Subcutaneous adipose tissue (tissue), 4 donors: ENCODE measurements around the gene LMOD2. TPM values are rescaled to one million over a fixed set of nuclear protein-coding genes. Genes with fewer than 3 reads are reported as not detected.

Source experiments
- CTCF ChIP-seq: fragments of 450-650 bp; IDR thresholded peaks from one replicate; pipeline ENCODE4 v1.5.1; 2016; ENCODE audit warnings: low read depth, mild to moderate bottlenecking, control low read depth, antibody characterized with exemption, moderate library complexity
- total RNA-seq, 4 donors: library from RNA; depleted of rRNA; stranded (reverse); fragments of >200 nt; gene quantifications; one replicate each; pipeline ENCODE4 v1.1.0, GENCODE V29; 2016

Gene LMOD2
- total RNA-seq, 4 donors from 2014 or later: not detected

GRCh38 chr7:123673752-123674398, 18.2 kb downstream of the LMOD2 start:
- no peak for TF ChIP-seq CTCF

GRCh38 chr7:123674399-123675180, 18.9 kb downstream of the LMOD2 start:
- TF ChIP-seq CTCF: no peak

GRCh38 chr7:123675181-123675473, 19.5 kb downstream of the LMOD2 start:
- TF ChIP-seq CTCF: no peak

DNA sequence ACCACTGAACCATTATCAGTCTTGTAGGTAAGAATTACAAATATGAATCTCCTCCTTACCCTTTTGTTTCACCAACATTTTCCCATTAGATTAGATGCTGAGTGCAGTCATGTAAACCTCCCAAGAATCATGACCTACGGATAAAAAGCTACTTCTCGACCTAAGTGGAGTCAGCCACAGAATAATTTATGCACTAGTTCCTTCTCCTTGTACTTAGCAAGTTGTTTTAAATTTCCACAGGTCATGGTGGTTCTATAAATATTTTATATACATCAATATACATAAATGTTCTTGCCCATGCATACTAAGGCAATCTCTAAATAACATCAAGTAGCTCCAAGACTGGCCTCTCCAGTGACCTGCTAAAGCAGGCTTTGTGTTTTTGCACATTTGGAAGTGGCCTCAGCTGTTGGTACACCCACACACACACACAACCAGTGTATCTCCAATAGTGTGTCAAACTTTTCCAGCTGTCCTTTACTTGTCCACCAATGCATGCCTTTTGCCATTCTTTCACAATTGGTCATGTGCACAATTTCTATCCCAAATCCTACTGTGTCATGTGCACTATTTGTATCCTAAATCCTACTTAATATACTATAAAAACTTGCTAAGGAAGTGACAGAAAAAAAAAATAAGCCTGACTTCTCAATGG, 21.5 kb downstream of the LMOD2 start:
- no peak for TF ChIP-seq CTCF

DNA sequence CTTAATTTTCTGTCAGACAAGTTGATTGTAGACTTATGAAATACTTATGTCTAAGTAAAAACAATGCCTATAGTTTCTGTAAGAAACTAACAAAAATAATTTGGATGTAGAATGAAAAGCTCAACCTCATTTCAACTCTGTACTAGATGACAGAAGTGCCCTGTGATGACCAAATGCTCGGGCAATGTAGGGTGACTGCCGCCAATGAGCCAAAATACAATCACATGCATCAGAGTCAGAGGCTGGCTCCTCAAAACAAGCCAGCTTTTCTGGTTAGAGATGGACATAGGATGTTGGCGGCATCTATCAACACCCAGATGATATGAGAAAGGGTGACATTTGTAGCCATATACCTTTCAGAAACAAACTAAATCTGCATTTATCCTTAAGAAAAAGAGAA, 23.9 kb downstream of the LMOD2 start:
- TF ChIP-seq CTCF: no peak

DNA sequence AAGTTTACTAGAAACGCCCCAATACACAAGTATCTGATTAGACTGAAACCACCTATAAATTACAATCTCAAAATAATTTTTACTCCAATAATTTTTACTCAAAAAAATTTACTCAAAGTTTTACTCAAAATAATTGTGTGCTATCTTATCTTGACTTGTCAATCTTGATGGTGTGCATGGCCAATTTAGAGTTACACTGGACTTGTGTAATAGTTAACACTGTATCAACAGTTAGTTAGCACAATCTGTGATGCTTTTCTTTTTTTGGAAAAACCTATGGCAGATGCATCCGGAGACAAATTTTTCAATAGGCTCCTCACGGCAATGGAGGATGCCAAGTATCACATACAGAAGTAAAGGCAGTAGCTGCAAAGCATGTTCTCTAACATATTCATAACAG, 24.9 kb downstream of the LMOD2 start:
- TF ChIP-seq CTCF: no peak

DNA sequence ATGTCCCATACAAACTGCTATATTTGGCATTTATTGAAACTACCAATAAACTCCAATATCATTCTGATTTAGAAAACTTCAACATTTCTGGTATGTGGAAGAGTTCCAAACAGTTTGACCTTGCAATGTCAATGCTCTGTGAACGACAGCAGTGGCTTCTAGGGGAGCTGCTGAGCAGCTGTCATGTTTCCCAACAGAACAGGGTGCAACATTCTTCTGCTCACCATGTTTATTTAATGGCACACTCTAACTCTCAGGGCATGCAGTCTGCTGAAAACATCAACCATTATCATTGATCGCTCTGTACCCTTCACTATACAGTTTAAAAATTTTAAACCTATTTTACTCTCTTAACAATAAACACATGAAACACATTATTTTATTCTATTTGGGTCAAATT, 25.9 kb downstream of the LMOD2 start:
- no peak for TF ChIP-seq CTCF
